K562 (cell line): ENCODE measurements around the gene PIK3C2B. TPM values are rescaled to one million over a fixed set of nuclear protein-coding genes. Genes with fewer than 3 reads are reported as not detected.

Experiments used
- HCFC1 ChIP-seq: IDR thresholded peaks from 2 replicates; pipeline ENCODE4 v1.6.1; 2012; ENCODE audit warnings: low read depth, low read length, improper control_type of control experiment
- HNRNPK ChIP-seq: fragments of 200-400 bp; formaldehyde crosslinking; IDR thresholded peaks from one replicate; pipeline ENCODE4 v1.6.1; 2018; ENCODE audit warnings: mild to moderate bottlenecking, low read depth, low read length; ENCODE audit not compliant: poor library complexity, severe bottlenecking
- NBN ChIP-seq: fragments of 450-650 bp; IDR thresholded peaks from 2 replicates; pipeline ENCODE4 v1.6.1; 2016; ENCODE audit warnings: low read depth, mild to moderate bottlenecking
- TGIF2 ChIP-seq: sonication (generic); formaldehyde crosslinking; IDR thresholded peaks from 2 replicates; pipeline ENCODE4 v1.8.1; 2022; ENCODE audit warnings: mild to moderate bottlenecking, missing genetic modification reagents, moderate library complexity
- polyA plus RNA-seq, 8 experiments: library from polyadenylated mRNA; depleted of rRNA in 4 of 8; stranded (reverse) in 5 of 8; unstranded in 3 of 8; fragments of >200 nt; fragmentation: Nextera tagmentation in 2 of 8; fragmentation: Illumina TruSeq in 1 of 8; extraction: Ambion mirVana in 2 of 8; extraction: Trizol in 1 of 8; gene quantifications; 2 replicates each; pipeline versions ENCODE4 v1.2.1 to v1.2.3, GENCODE V29; 2011 to 2014; ENCODE audit warnings: inconsistent platforms in 1 of 8, missing spikeins in 1 of 8
- total RNA-seq, 7 experiments: library from RNA; depleted of rRNA in 6 of 7; stranded (reverse); fragments of >200 nt in 6 of 7; fragmentation: Illumina TruSeq in 2 of 7; extraction: Trizol in 2 of 7; gene quantifications; 2 replicates each; pipeline versions ENCODE4 v1.2.1 to v1.2.3, GENCODE V29; 2011 to 2021; ENCODE audit warnings: low replicate concordance in 1 of 7
- TF ChIP-seq, protein P1 (sequence below): sonication (generic); formaldehyde crosslinking; IDR thresholded peaks from 2 replicates; pipeline ENCODE4 v1.8.1; 2023; ENCODE audit warnings: missing genetic modification reagents, mild to moderate bottlenecking, borderline replicate concordance
- TF ChIP-seq, protein P2 (sequence below): fragments of 250-450 bp; sonication (Bioruptor Pico); IDR thresholded peaks from 2 replicates; pipeline ENCODE4 v1.9.0; 2021; ENCODE audit warnings: mild to moderate bottlenecking, inconsistent platforms
- TF ChIP-seq, protein P3 (sequence below): fragments of 250-450 bp; sonication (Bioruptor Pico); IDR thresholded peaks from 2 replicates; pipeline ENCODE4 v1.4.0; 2020; ENCODE audit warnings: mild to moderate bottlenecking, moderate library complexity
- TF ChIP-seq, protein P4 (sequence below): fragments of 250-450 bp; sonication (Bioruptor Pico); IDR thresholded peaks from 2 replicates; pipeline ENCODE4 v1.5.0; 2020; ENCODE audit warnings: mild to moderate bottlenecking
- TF ChIP-seq, protein P5 (sequence below): fragments of 150-350 bp; IDR thresholded peaks from 2 replicates; pipeline ENCODE4 v1.6.1; 2014; ENCODE audit warnings: low read depth, mild to moderate bottlenecking, low read length, borderline replicate concordance
- TF ChIP-seq, protein P6 (sequence below): fragments of 450-650 bp; formaldehyde crosslinking; IDR thresholded peaks from 2 replicates; pipeline ENCODE4 v1.4.0; 2022; ENCODE audit warnings: missing genetic modification characterization

PIK3C2B gene
- total and polyA plus RNA-seq, 9 of the 15 experiments (the other 6 are each of a cell fraction or from before 2014, with no cell fraction given) = 0.10 to 2.9 (median 0.72) TPM

DNA sequence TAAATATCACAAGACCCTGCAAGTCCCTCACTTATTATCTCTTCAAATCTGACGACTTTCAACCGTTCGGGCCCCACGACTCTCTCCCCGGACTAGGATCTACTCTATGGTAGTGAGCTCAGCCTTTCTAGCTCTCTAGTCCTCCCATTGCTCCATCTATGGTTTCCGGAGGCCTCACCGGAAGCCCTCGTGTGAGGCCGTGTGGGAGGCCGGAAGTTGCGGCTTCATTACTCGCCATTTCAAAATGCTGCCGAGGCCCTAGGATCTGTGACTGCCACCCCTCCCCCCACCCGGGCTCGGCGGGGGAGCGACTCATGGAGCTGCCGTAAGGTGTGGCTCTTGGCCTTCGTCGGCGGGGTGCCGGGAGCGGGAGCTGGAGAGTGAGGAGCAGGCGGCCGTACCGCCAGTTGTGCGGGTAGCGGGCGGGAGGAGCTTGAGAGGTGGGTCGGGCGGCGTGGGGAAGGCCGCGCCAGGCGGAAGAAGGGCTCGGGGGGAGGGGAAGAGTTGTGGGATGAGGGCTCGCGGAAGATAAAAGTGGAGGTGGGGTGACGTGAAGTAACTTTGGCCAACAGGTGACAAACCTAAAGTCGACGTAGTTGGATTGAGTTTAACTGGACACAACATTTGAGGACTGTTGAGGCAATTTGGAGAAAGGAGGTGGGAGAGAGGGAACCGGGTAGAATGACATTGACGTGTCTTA lies 21.7 kb upstream of the PIK3C2B start, which contains the start of gene MDM4 (continued):
- TF ChIP-seq, protein P1, sequence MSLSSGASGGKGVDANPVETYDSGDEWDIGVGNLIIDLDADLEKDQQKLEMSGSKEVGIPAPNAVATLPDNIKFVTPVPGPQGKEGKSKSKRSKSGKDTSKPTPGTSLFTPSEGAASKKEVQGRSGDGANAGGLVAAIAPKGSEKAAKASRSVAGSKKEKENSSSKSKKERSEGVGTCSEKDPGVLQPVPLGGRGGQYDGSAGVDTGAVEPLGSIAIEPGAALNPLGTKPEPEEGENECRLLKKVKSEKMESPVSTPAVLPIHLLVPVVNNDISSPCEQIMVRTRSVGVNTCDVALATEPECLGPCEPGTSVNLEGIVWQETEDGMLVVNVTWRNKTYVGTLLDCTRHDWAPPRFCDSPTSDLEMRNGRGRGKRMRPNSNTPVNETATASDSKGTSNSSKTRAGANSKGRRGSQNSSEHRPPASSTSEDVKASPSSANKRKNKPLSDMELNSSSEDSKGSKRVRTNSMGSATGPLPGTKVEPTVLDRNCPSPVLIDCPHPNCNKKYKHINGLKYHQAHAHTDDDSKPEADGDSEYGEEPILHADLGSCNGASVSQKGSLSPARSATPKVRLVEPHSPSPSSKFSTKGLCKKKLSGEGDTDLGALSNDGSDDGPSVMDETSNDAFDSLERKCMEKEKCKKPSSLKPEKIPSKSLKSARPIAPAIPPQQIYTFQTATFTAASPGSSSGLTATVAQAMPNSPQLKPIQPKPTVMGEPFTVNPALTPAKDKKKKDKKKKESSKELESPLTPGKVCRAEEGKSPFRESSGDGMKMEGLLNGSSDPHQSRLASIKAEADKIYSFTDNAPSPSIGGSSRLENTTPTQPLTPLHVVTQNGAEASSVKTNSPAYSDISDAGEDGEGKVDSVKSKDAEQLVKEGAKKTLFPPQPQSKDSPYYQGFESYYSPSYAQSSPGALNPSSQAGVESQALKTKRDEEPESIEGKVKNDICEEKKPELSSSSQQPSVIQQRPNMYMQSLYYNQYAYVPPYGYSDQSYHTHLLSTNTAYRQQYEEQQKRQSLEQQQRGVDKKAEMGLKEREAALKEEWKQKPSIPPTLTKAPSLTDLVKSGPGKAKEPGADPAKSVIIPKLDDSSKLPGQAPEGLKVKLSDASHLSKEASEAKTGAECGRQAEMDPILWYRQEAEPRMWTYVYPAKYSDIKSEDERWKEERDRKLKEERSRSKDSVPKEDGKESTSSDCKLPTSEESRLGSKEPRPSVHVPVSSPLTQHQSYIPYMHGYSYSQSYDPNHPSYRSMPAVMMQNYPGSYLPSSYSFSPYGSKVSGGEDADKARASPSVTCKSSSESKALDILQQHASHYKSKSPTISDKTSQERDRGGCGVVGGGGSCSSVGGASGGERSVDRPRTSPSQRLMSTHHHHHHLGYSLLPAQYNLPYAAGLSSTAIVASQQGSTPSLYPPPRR = peak; percentile 42; the same call in 1 of the 2 replicates
- TF ChIP-seq NBN (peak; percentile 95), HCFC1 (peak; percentile 82), HNRNPK (peak; percentile 84), TGIF2 (peak; percentile 94; the same call in 1 of the 2 replicates)
- TF ChIP-seq, protein P2, sequence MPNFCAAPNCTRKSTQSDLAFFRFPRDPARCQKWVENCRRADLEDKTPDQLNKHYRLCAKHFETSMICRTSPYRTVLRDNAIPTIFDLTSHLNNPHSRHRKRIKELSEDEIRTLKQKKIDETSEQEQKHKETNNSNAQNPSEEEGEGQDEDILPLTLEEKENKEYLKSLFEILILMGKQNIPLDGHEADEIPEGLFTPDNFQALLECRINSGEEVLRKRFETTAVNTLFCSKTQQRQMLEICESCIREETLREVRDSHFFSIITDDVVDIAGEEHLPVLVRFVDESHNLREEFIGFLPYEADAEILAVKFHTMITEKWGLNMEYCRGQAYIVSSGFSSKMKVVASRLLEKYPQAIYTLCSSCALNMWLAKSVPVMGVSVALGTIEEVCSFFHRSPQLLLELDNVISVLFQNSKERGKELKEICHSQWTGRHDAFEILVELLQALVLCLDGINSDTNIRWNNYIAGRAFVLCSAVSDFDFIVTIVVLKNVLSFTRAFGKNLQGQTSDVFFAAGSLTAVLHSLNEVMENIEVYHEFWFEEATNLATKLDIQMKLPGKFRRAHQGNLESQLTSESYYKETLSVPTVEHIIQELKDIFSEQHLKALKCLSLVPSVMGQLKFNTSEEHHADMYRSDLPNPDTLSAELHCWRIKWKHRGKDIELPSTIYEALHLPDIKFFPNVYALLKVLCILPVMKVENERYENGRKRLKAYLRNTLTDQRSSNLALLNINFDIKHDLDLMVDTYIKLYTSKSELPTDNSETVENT (CRISPR knock-in tag) = peak; percentile 78
- TF ChIP-seq, protein P3, sequence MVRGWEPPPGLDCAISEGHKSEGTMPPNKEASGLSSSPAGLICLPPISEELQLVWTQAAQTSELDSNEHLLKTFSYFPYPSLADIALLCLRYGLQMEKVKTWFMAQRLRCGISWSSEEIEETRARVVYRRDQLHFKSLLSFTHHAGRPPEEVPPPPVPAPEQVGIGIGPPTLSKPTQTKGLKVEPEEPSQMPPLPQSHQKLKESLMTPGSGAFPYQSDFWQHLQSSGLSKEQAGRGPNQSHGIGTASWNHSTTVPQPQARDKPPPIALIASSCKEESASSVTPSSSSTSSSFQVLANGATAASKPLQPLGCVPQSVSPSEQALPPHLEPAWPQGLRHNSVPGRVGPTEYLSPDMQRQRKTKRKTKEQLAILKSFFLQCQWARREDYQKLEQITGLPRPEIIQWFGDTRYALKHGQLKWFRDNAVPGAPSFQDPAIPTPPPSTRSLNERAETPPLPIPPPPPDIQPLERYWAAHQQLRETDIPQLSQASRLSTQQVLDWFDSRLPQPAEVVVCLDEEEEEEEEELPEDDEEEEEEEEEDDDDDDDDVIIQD (CRISPR knock-in tag) = no peak
- TF ChIP-seq, protein P4, sequence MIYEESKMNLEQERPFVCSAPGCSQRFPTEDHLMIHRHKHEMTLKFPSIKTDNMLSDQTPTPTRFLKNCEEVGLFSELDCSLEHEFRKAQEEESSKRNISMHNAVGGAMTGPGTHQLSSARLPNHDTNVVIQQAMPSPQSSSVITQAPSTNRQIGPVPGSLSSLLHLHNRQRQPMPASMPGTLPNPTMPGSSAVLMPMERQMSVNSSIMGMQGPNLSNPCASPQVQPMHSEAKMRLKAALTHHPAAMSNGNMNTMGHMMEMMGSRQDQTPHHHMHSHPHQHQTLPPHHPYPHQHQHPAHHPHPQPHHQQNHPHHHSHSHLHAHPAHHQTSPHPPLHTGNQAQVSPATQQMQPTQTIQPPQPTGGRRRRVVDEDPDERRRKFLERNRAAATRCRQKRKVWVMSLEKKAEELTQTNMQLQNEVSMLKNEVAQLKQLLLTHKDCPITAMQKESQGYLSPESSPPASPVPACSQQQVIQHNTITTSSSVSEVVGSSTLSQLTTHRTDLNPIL (CRISPR knock-in tag) = no peak
- TF ChIP-seq, protein P5, sequence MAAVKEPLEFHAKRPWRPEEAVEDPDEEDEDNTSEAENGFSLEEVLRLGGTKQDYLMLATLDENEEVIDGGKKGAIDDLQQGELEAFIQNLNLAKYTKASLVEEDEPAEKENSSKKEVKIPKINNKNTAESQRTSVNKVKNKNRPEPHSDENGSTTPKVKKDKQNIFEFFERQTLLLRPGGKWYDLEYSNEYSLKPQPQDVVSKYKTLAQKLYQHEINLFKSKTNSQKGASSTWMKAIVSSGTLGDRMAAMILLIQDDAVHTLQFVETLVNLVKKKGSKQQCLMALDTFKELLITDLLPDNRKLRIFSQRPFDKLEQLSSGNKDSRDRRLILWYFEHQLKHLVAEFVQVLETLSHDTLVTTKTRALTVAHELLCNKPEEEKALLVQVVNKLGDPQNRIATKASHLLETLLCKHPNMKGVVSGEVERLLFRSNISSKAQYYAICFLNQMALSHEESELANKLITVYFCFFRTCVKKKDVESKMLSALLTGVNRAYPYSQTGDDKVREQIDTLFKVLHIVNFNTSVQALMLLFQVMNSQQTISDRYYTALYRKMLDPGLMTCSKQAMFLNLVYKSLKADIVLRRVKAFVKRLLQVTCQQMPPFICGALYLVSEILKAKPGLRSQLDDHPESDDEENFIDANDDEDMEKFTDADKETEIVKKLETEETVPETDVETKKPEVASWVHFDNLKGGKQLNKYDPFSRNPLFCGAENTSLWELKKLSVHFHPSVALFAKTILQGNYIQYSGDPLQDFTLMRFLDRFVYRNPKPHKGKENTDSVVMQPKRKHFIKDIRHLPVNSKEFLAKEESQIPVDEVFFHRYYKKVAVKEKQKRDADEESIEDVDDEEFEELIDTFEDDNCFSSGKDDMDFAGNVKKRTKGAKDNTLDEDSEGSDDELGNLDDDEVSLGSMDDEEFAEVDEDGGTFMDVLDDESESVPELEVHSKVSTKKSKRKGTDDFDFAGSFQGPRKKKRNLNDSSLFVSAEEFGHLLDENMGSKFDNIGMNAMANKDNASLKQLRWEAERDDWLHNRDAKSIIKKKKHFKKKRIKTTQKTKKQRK = no peak
- TF ChIP-seq, protein P6, sequence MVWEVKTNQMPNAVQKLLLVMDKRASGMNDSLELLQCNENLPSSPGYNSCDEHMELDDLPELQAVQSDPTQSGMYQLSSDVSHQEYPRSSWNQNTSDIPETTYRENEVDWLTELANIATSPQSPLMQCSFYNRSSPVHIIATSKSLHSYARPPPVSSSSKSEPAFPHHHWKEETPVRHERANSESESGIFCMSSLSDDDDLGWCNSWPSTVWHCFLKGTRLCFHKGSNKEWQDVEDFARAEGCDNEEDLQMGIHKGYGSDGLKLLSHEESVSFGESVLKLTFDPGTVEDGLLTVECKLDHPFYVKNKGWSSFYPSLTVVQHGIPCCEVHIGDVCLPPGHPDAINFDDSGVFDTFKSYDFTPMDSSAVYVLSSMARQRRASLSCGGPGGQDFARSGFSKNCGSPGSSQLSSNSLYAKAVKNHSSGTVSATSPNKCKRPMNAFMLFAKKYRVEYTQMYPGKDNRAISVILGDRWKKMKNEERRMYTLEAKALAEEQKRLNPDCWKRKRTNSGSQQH (CRISPR knock-in tag) = peak; percentile 78
